ENCODE results near the gene MGAT3.

Gene MGAT3

GRCh38 chr22:39418696-39419095 is 38.1 kb upstream of the MGAT3 start:
- no peaks in the 10 kb centered on the region for H3K27me3 Mint-ChIP-seq
- H3K27ac Mint-ChIP-seq (ENCODE audit: low read depth): peak overlapping the region; percentile 17
- no peak for ATAC-seq (replicated peaks; ENCODE audit: extremely low read depth, poor library complexity, severe bottlenecking)
- no peaks in the 10 kb centered on the region for H3K9me3 Mint-ChIP-seq
- H3K4me1 Mint-ChIP-seq: peaks cover 10% of the 10 kb centered on the region
- DNase-seq (ENCODE audit: low spot score in 2 of 2): no peak
- H3K36me3 Mint-ChIP-seq (ENCODE audit: insufficient read depth): peaks cover 40% of the 10 kb centered on the region
- no peak overlapping the region for H3K4me3 Mint-ChIP-seq

- no peaks in the 10 kb centered on the region for H3K27me3 Mint-ChIP-seq
- peak overlapping the region; percentile 53 for H3K27ac Mint-ChIP-seq (ENCODE audit: low read depth)
- DNase-seq (ENCODE audit: low spot score in 2 of 2): no peak
- no peak overlapping the region for H3K4me3 Mint-ChIP-seq
- no peak for ATAC-seq (replicated peaks; ENCODE audit: extremely low read depth, poor library complexity, severe bottlenecking)
- peaks cover 43% of the 10 kb centered on the region for H3K36me3 Mint-ChIP-seq (ENCODE audit: insufficient read depth)
- H3K9me3 Mint-ChIP-seq: no peaks in the 10 kb centered on the region
- peaks cover 6% of the 10 kb centered on the region for H3K4me1 Mint-ChIP-seq
These were observed 37.7 kb upstream of the MGAT3 start for GRCh38 chr22:39419096-39419495.

GRCh38 chr22:39419911-39420310 is 36.9 kb upstream of the MGAT3 start:
- Mint-ChIP-seq H3K27me3 (no peaks in the 10 kb centered on the region), H3K27ac (ENCODE audit: low read depth) (no peak overlapping the region), H3K9me3 (no peaks in the 10 kb centered on the region), H3K4me3 (no peak overlapping the region), H3K36me3 (ENCODE audit: insufficient read depth) (peaks cover 44% of the 10 kb centered on the region), H3K4me1 (peaks cover 3% of the 10 kb centered on the region)
- no peak for DNase-seq (ENCODE audit: low spot score in 2 of 2)
- no peak for ATAC-seq (replicated peaks; ENCODE audit: extremely low read depth, poor library complexity, severe bottlenecking)

GRCh38 chr22:39421691-39422090 is 35.1 kb upstream of the MGAT3 start:
- Mint-ChIP-seq H3K4me1 (peaks cover 3% of the 10 kb centered on the region), H3K36me3 (ENCODE audit: insufficient read depth) (peaks cover 44% of the 10 kb centered on the region), H3K27ac (ENCODE audit: low read depth) (peak overlapping the region; percentile 47), H3K9me3 (no peaks in the 10 kb centered on the region), H3K27me3 (no peaks in the 10 kb centered on the region), H3K4me3 (no peak overlapping the region)
- ATAC-seq (replicated peaks; ENCODE audit: extremely low read depth, poor library complexity, severe bottlenecking): no peak
- DNase-seq (ENCODE audit: low spot score in 2 of 2): no peak

GRCh38 chr22:39422101-39422500 is 34.7 kb upstream of the MGAT3 start:
- peaks cover 45% of the 10 kb centered on the region for H3K36me3 Mint-ChIP-seq (ENCODE audit: insufficient read depth)
- no peaks in the 10 kb centered on the region for H3K9me3 Mint-ChIP-seq
- H3K27me3 Mint-ChIP-seq: no peaks in the 10 kb centered on the region

GRCh38 chr22:39422721-39423120 is 34.1 kb upstream of the MGAT3 start:
- Mint-ChIP-seq H3K4me1 (peaks cover 3% of the 10 kb centered on the region), H3K4me3 (no peak overlapping the region), H3K9me3 (no peaks in the 10 kb centered on the region), H3K36me3 (ENCODE audit: insufficient read depth) (peaks cover 49% of the 10 kb centered on the region), H3K27ac (ENCODE audit: low read depth) (no peak overlapping the region), H3K27me3 (no peaks in the 10 kb centered on the region)
- ATAC-seq (replicated peaks; ENCODE audit: extremely low read depth, poor library complexity, severe bottlenecking): no peak
- no peak for DNase-seq (ENCODE audit: low spot score in 2 of 2)

More at GRCh38 chr22:39422101-39422500, 34.7 kb upstream of the MGAT3 start:
- Mint-ChIP-seq H3K4me3 (no peak overlapping the region), H3K4me1 (peaks cover 3% of the 10 kb centered on the region), H3K27ac (ENCODE audit: low read depth) (no peak overlapping the region)
- ATAC-seq (replicated peaks; ENCODE audit: extremely low read depth, poor library complexity, severe bottlenecking): no peak
- DNase-seq (ENCODE audit: low spot score in 2 of 2): no peak

GRCh38 chr22:39423976-39424375 is 32.8 kb upstream of the MGAT3 start:
- Mint-ChIP-seq H3K36me3 (ENCODE audit: insufficient read depth) (peaks cover 51% of the 10 kb centered on the region), H3K9me3 (no peaks in the 10 kb centered on the region)

GRCh38 chr22:39426380-39427043 is 30.3 kb upstream of the MGAT3 start:
- no peak overlapping the region for H3K4me3 Mint-ChIP-seq
- H3K4me1 Mint-ChIP-seq: peaks cover 3% of the 10 kb centered on the region
- H3K36me3 Mint-ChIP-seq (ENCODE audit: insufficient read depth): peaks cover 43% of the 10 kb centered on the region
- H3K9me3 Mint-ChIP-seq: no peaks in the 10 kb centered on the region
- ATAC-seq (replicated peaks; ENCODE audit: extremely low read depth, poor library complexity, severe bottlenecking) (no peak), DNase-seq (ENCODE audit: low spot score in 2 of 2) (no peak)
- no peaks in the 10 kb centered on the region for H3K27me3 Mint-ChIP-seq
- no peak overlapping the region for H3K27ac Mint-ChIP-seq (ENCODE audit: low read depth)

More at GRCh38 chr22:39423976-39424375, 32.8 kb upstream of the MGAT3 start:
- H3K4me3 Mint-ChIP-seq: no peak overlapping the region
- no peaks in the 10 kb centered on the region for H3K27me3 Mint-ChIP-seq
- no peak for ATAC-seq (replicated peaks; ENCODE audit: extremely low read depth, poor library complexity, severe bottlenecking)
- H3K27ac Mint-ChIP-seq (ENCODE audit: low read depth): no peak overlapping the region
- H3K4me1 Mint-ChIP-seq: peaks cover 3% of the 10 kb centered on the region
- no peak for DNase-seq (ENCODE audit: low spot score in 2 of 2)

GRCh38 chr22:39427751-39428596 is 28.8 kb upstream of the MGAT3 start:
- peaks cover 36% of the 10 kb centered on the region for H3K36me3 Mint-ChIP-seq (ENCODE audit: insufficient read depth)
- no peaks in the 10 kb centered on the region for H3K27me3 Mint-ChIP-seq
- H3K4me1 Mint-ChIP-seq: no peaks in the 10 kb centered on the region
- H3K4me3 Mint-ChIP-seq: no peak overlapping the region
- no peak overlapping the region for H3K27ac Mint-ChIP-seq (ENCODE audit: low read depth)
- no peak for DNase-seq (ENCODE audit: low spot score in 2 of 2)
- ATAC-seq (replicated peaks; ENCODE audit: extremely low read depth, poor library complexity, severe bottlenecking): no peak
- no peaks in the 10 kb centered on the region for H3K9me3 Mint-ChIP-seq

GRCh38 chr22:39428597-39429071 is 28.2 kb upstream of the MGAT3 start:
- no peak overlapping the region for H3K4me3 Mint-ChIP-seq

GRCh38 chr22:39429186-39429585 is 27.6 kb upstream of the MGAT3 start:
- Mint-ChIP-seq H3K4me1 (no peaks in the 10 kb centered on the region), H3K9me3 (no peaks in the 10 kb centered on the region), H3K36me3 (ENCODE audit: insufficient read depth) (peaks cover 30% of the 10 kb centered on the region), H3K27ac (ENCODE audit: low read depth) (no peak overlapping the region), H3K27me3 (no peaks in the 10 kb centered on the region), H3K4me3 (no peak overlapping the region)
- ATAC-seq (replicated peaks; ENCODE audit: extremely low read depth, poor library complexity, severe bottlenecking) (no peak), DNase-seq (ENCODE audit: low spot score in 2 of 2) (no peak)

More at GRCh38 chr22:39428597-39429071, 28.2 kb upstream of the MGAT3 start:
- H3K4me1 Mint-ChIP-seq: no peaks in the 10 kb centered on the region
- no peaks in the 10 kb centered on the region for H3K9me3 Mint-ChIP-seq
- H3K27ac Mint-ChIP-seq (ENCODE audit: low read depth): no peak overlapping the region
- DNase-seq (ENCODE audit: low spot score in 2 of 2) (no peak), ATAC-seq (replicated peaks; ENCODE audit: extremely low read depth, poor library complexity, severe bottlenecking) (no peak)
- no peaks in the 10 kb centered on the region for H3K27me3 Mint-ChIP-seq
- H3K36me3 Mint-ChIP-seq (ENCODE audit: insufficient read depth): peaks cover 33% of the 10 kb centered on the region

GRCh38 chr22:39429916-39430575 is 26.8 kb upstream of the MGAT3 start:
- Mint-ChIP-seq H3K27me3 (no peaks in the 10 kb centered on the region), H3K36me3 (ENCODE audit: insufficient read depth) (peaks cover 29% of the 10 kb centered on the region), H3K27ac (ENCODE audit: low read depth) (no peak overlapping the region), H3K4me3 (no peak overlapping the region), H3K4me1 (no peaks in the 10 kb centered on the region), H3K9me3 (no peaks in the 10 kb centered on the region)
- ATAC-seq (replicated peaks; ENCODE audit: extremely low read depth, poor library complexity, severe bottlenecking) (no peak), DNase-seq (ENCODE audit: low spot score in 2 of 2) (no peak)
